Measurements from ENCODE around the gene TMEM14C. TPM values are rescaled to one million over a fixed set of nuclear protein-coding genes. Genes with fewer than 3 reads are reported as not detected.

Gene TMEM14C
- total and polyA plus RNA-seq, 10 donors = 40.7 to 115 (median 68.4) TPM

GRCh38 chr6:10771371-10771894 is 48.6 kb downstream of the TMEM14C start:
- Histone ChIP-seq H3K9me3 (no peaks in the 10 kb centered on the region), H3K27ac (no peak overlapping the region), H3K4me3 (no peak overlapping the region), H3K36me3 (peaks cover 0 to 63% (median 22%) of the 10 kb centered on the region in 6 donors), H3K27me3 (replicated peaks in 1 of 7) (no peaks in the 10 kb centered on the region), H3K4me1 (no peaks in the 10 kb centered on the region)
- 74 to 84% (median 81%) methylated on average over 12 of the region's 12 CpGs for WGBS, 5 donors
- no peak for TF ChIP-seq POLR2A (IDR thresholded peaks at IDR 0.05)
- no peak for TF ChIP-seq POLR2AphosphoS5 (IDR thresholded peaks at IDR 0.05)
- TF ChIP-seq, protein P1, sequence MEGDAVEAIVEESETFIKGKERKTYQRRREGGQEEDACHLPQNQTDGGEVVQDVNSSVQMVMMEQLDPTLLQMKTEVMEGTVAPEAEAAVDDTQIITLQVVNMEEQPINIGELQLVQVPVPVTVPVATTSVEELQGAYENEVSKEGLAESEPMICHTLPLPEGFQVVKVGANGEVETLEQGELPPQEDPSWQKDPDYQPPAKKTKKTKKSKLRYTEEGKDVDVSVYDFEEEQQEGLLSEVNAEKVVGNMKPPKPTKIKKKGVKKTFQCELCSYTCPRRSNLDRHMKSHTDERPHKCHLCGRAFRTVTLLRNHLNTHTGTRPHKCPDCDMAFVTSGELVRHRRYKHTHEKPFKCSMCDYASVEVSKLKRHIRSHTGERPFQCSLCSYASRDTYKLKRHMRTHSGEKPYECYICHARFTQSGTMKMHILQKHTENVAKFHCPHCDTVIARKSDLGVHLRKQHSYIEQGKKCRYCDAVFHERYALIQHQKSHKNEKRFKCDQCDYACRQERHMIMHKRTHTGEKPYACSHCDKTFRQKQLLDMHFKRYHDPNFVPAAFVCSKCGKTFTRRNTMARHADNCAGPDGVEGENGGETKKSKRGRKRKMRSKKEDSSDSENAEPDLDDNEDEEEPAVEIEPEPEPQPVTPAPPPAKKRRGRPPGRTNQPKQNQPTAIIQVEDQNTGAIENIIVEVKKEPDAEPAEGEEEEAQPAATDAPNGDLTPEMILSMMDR (IDR thresholded peaks at IDR 0.05 in 8 of 11, conservative IDR thresholded peaks at IDR 0.05 in 3 of 11) = no peak
- DNase-seq = no peak
- intact Hi-C loops (cut with DNase I; ENCODE audit: low total_unique reads) = no loop called here

GRCh38 chr6:10778230-10778629 is 55.4 kb downstream of the TMEM14C start:
- Histone ChIP-seq H3K4me1 (no peaks in the 10 kb centered on the region), H3K9me3 (no peaks in the 10 kb centered on the region), H3K27me3 (replicated peaks in 1 of 7) (no peaks in the 10 kb centered on the region), H3K27ac (no peak overlapping the region), H3K36me3 (peaks cover 0 to 64% (median 6%) of the 10 kb centered on the region in 6 donors), H3K4me3 (no peak overlapping the region)
- intact Hi-C loops (cut with DNase I; ENCODE audit: low total_unique reads) = no loop called here
- TF ChIP-seq POLR2AphosphoS5 (IDR thresholded peaks at IDR 0.05) = no peak
- TF ChIP-seq POLR2A (IDR thresholded peaks at IDR 0.05) = no peak
- TF ChIP-seq, protein P1 (IDR thresholded peaks at IDR 0.05 in 8 of 11, conservative IDR thresholded peaks at IDR 0.05 in 3 of 11) = no peak
- DNase-seq = no peak
- 96 to 98% (median 97%) methylated on average over 3 of the region's 3 CpGs for WGBS, 5 donors

GRCh38 chr6:10779076-10779475 is 56.2 kb downstream of the TMEM14C start:
- no peak for DNase-seq
- no peak overlapping the region for H3K4me3 ChIP-seq
- WGBS, 5 donors = 95 to 97% (median 95%) methylated on average over 8 of the region's 8 CpGs
- H3K9me3 ChIP-seq = no peaks in the 10 kb centered on the region
- no peaks in the 10 kb centered on the region for H3K27me3 ChIP-seq (replicated peaks in 1 of 7)
- intact Hi-C loops (cut with DNase I; ENCODE audit: low total_unique reads) = no loop called here
- H3K4me1 ChIP-seq = no peaks in the 10 kb centered on the region
- TF ChIP-seq POLR2AphosphoS5 (IDR thresholded peaks at IDR 0.05) = no peak
- TF ChIP-seq POLR2A (IDR thresholded peaks at IDR 0.05) = no peak
- TF ChIP-seq, protein P1 (IDR thresholded peaks at IDR 0.05 in 8 of 11, conservative IDR thresholded peaks at IDR 0.05 in 3 of 11) = no peak
- H3K27ac ChIP-seq = no peak overlapping the region
- peaks cover 0 to 68% (median 6%) of the 10 kb centered on the region in 6 donors for H3K36me3 ChIP-seq

Small RNAs within 50 kb of the gene (small RNA-seq; reads per million reads assigned to genes)
- 0 reads per million in 4 donors for gene RF00019
- gene RNA5SP203 = 0.07 to 1.1 (median 0.13) reads per million in 4 donors

Other genes with a start within 250 kb of the TMEM14C start
- 10 to 100 TPM in 6 of 7 donors, 1 to 10 TPM in 1; 9.8 to 27.2 (median 13.8) TPM for gene GCNT2, start 201.7 kb upstream of the TMEM14C start, total RNA-seq
- gene GCNT2, start 201.7 kb upstream of the TMEM14C start, polyA plus RNA-seq = 1 to 10 TPM; 1.8 to 3.0 (median 2.4) TPM
- gene C6orf52, start 28.5 kb upstream of the TMEM14C start, total RNA-seq = 1 to 10 TPM in 2 of 7 donors, under 1 TPM in 1, not detected in 4; 0.50 to 1.5 (median 1.1) TPM
- under 1 TPM; 0.42 to 0.96 (median 0.64) TPM for gene C6orf52, start 28.5 kb upstream of the TMEM14C start, polyA plus RNA-seq
- gene PAK1IP1, start 28.1 kb upstream of the TMEM14C start, total RNA-seq = 10 to 100 TPM in 4 of 7 donors, 1 to 10 TPM in 3; 7.3 to 13.6 (median 10.8) TPM
- 10 to 100 TPM in 2 of 3 donors, 1 to 10 TPM in 1; 8.4 to 14.7 (median 11.4) TPM for gene PAK1IP1, start 28.1 kb upstream of the TMEM14C start, polyA plus RNA-seq
- gene TMEM14B, start 24.7 kb downstream of the TMEM14C start, total RNA-seq = 10 to 100 TPM; 49.7 to 63.0 (median 57.9) TPM
- gene TMEM14B, start 24.7 kb downstream of the TMEM14C start, polyA plus RNA-seq = 10 to 100 TPM; 67.4 to 83.5 (median 69.4) TPM
- gene MAK, start 115.5 kb downstream of the TMEM14C start, total RNA-seq = 1 to 10 TPM in 4 of 7 donors, under 1 TPM in 3; 0.39 to 2.2 (median 1.1) TPM
- under 1 TPM; 0.05 to 0.19 (median 0.11) TPM for gene MAK, start 115.5 kb downstream of the TMEM14C start, polyA plus RNA-seq
- not detected for gene GCM2, start 159.0 kb downstream of the TMEM14C start, total RNA-seq
- gene GCM2, start 159.0 kb downstream of the TMEM14C start, polyA plus RNA-seq = not detected
- gene SYCP2L, start 164.0 kb downstream of the TMEM14C start, total RNA-seq = under 1 TPM in 5 of 7 donors, not detected in 2; 0.20 to 0.83 (median 0.34) TPM
- gene SYCP2L, start 164.0 kb downstream of the TMEM14C start, polyA plus RNA-seq = under 1 TPM; 0.06 to 0.17 (median 0.12) TPM

All from spleen (tissue), 11 donors.